Endothelial cell of umbilical vein (primary cell): ENCODE results near the gene FOLR3.

Source experiments
- CTCF ChIP-seq, 2 donors: IDR thresholded peaks; 1 replicate in 1 of 2; 2 replicates in 1 of 2; pipeline ENCODE4 v1.5.1; 2011; ENCODE audit warnings: low read length in 2 of 2, mild to moderate bottlenecking in 2 of 2, moderate library complexity in 2 of 2, control low read depth in 1 of 2, inconsistent platforms in 1 of 2, low read depth in 1 of 2; ENCODE audit not compliant: insufficient read depth in 1 of 2; ENCODE audit errors: extremely low read depth in 1 of 2
- EZH2 ChIP-seq: IDR thresholded peaks from 2 replicates; pipeline ENCODE4 v1.6.1; 2012; ENCODE audit warnings: borderline replicate concordance, low read depth, mild to moderate bottlenecking, moderate library complexity, low read length, inconsistent platforms; ENCODE audit not compliant: severe bottlenecking
- GATA2 ChIP-seq: IDR thresholded peaks from 2 replicates; pipeline ENCODE4 v1.7.0; 2011; ENCODE audit warnings: low read depth, mild to moderate bottlenecking, moderate library complexity, mixed read lengths, low read length; ENCODE audit not compliant: insufficient read length, insufficient read depth
- POLR2A ChIP-seq: IDR thresholded peaks from 2 replicates; pipeline ENCODE4 v1.6.1; 2012; ENCODE audit warnings: low read depth, mild to moderate bottlenecking, control low read depth, low read length
- POLR2AphosphoS5 ChIP-seq: IDR thresholded peaks from 2 replicates; pipeline ENCODE4 v1.6.1; 2012; ENCODE audit warnings: low read depth, mild to moderate bottlenecking, control low read depth, low read length, moderate library complexity; ENCODE audit not compliant: insufficient read depth

GRCh38 chr11:72157131-72157530 lies 21.6 kb downstream of the FOLR3 start:
- no peak for TF ChIP-seq POLR2A
- no peak for TF ChIP-seq CTCF (IDR thresholded peaks at IDR 0.05; ENCODE audit: extremely low read depth in 1 of 2, insufficient read depth in 1 of 2, low read depth in 1 of 2, low read length in 2 of 2)
- TF ChIP-seq EZH2: no peak
- TF ChIP-seq POLR2AphosphoS5: no peak
- no peak for TF ChIP-seq GATA2
